Posterior vena cava (tissue), 2 donors: ENCODE results near the gene INF2. TPM values are rescaled to one million over a fixed set of nuclear protein-coding genes. Genes with fewer than 3 reads are reported as not detected.

Experiments
- microRNA-seq, 2 donors: library from miRNA; unstranded; fragments of <30 nt; microRNA quantifications; one replicate each; pipeline ENCODE4 v1.2.0, GENCODE V29; 2020 to 2021; ENCODE audit warnings: borderline microRNAs expressed in 2 of 2
- total RNA-seq, 2 donors: library from RNA; stranded (reverse); fragmentation: NEBNext Ultra II Directional; extraction: Animal tissue kit (Norgen Biotek cat#: 25700); gene quantifications; one replicate each; pipeline ENCODE4 v1.2.1, GENCODE V29; 2021
- donor health status: DM: yes; HTN: yes; CAD: no.
- donor health status: DM: yes; HTN: yes; CAD: no.

Gene INF2
- total RNA-seq, 2 donors from 2014 or later, result 70.5 to 78.7 TPM

Small RNA genes lying within 50 kb of the gene (microRNA-seq; reads per million reads assigned to microRNA genes)
- 0 reads per million in 2 donors for gene MIR4710

Other genes starting within 250 kb of the INF2 start
- gene C14orf180, start 109.9 kb upstream of the INF2 start, total RNA-seq, result 1 to 10 TPM; 1.4 to 5.9 TPM
- under 1 TPM in 1 of 2 donors, not detected in 1; 0.38 TPM for gene TMEM179, start 84.8 kb upstream of the INF2 start, total RNA-seq
- gene ADSS1, start 34.6 kb downstream of the INF2 start, total RNA-seq, result 10 to 100 TPM in 1 of 2 donors, 1 to 10 TPM in 1; 8.2 to 10.2 TPM
- gene SIVA1, start 63.5 kb downstream of the INF2 start, total RNA-seq, result 10 to 100 TPM; 58.3 to 66.1 TPM
- 100 to 1,000 TPM; 115 to 143 TPM for gene AKT1, start 106.1 kb downstream of the INF2 start, total RNA-seq
- gene ZBTB42, start 111.5 kb downstream of the INF2 start, total RNA-seq, result 1 to 10 TPM; 3.3 to 3.8 TPM
- gene CEP170B, start 175.7 kb downstream of the INF2 start, total RNA-seq, result 10 to 100 TPM; 26.8 to 47.0 TPM
- gene PLD4, start 235.3 kb downstream of the INF2 start, total RNA-seq, result under 1 TPM in 1 of 2 donors, not detected in 1; 0.24 TPM